ENCODE measurements around the gene CFAP99.

Gene CFAP99

GRCh38 chr4:2432004-2432403, 13.2 kb downstream of the CFAP99 start:
- DNase-seq = no peak

- no peak for DNase-seq
Observed at GRCh38 chr4:2432991-2433530, 14.3 kb downstream of the CFAP99 start.

- DNase-seq = no peak
Observed at GRCh38 chr4:2433609-2434350, 15.0 kb downstream of the CFAP99 start.

GRCh38 chr4:2434420-2434819, 15.7 kb downstream of the CFAP99 start:
- no peak for DNase-seq

GRCh38 chr4:2436301-2436700, 17.5 kb downstream of the CFAP99 start:
- DNase-seq = no peak

GRCh38 chr4:2436761-2437474, 18.2 kb downstream of the CFAP99 start:
- no peak for DNase-seq

GRCh38 chr4:2437475-2438215, 18.9 kb downstream of the CFAP99 start:
- DNase-seq = no peak

GRCh38 chr4:2438822-2439718, 20.3 kb downstream of the CFAP99 start:
- DNase-seq = no peak

- DNase-seq = peak; percentile 89
Observed at GRCh38 chr4:2441393-2442174, 22.8 kb downstream of the CFAP99 start.

GRCh38 chr4:2442175-2442993, 23.6 kb downstream of the CFAP99 start:
- DNase-seq = no peak

GRCh38 chr4:2443061-2443730, 24.4 kb downstream of the CFAP99 start:
- no peak for DNase-seq

- no peak for DNase-seq
Observed at GRCh38 chr4:2443956-2444740, 25.4 kb downstream of the CFAP99 start.

GRCh38 chr4:2445130-2445529, 26.4 kb downstream of the CFAP99 start:
- no peak for DNase-seq

- no peak for DNase-seq
Observed at GRCh38 chr4:2445571-2445970, 26.8 kb downstream of the CFAP99 start.

- no peak for DNase-seq
Observed at GRCh38 chr4:2446656-2447564, 28.2 kb downstream of the CFAP99 start.

- no peak for DNase-seq
Observed at GRCh38 chr4:2448589-2448988, 29.8 kb downstream of the CFAP99 start.

GRCh38 chr4:2449051-2449450, 30.3 kb downstream of the CFAP99 start:
- DNase-seq = no peak
